GM12872 (cell line): ENCODE measurements around the gene LRRC8C.

Source experiments
- TF ChIP-seq, protein P1 (sequence below): IDR thresholded peaks from 3 replicates; pipeline ENCODE4 v1.5.1; 2011; ENCODE audit warnings: low read depth, mild to moderate bottlenecking, low read length, moderate library complexity; ENCODE audit not compliant: insufficient read depth

Gene LRRC8C

DNA sequence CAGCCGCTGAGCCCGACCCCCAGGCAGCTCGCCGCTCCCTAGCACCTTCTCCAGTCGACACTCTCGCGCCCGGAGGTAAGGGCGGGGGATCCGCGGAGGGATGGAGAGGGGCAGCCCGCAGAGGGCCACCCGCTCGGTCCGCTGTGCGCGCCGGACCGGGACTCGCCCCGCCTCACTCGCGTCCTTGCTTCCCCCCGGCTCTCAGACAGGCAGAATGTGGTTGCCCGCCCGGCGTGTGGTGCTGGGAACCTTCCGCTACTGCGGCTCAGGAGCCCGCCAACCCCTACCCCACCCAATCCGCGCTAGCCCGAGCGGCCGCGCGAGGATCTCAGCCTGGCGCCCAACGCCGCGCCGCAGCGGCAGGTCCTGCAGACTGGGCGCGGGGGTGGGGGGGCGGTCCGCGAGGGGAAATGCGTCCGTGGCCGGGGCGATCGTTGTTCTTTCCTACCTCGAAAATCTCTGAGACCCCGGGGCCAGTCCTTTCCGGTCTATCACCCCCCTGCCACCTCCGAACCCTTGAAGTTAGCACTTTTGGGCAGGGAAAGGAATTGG is 404 bp downstream of the LRRC8C start:
- TF ChIP-seq, protein P1, sequence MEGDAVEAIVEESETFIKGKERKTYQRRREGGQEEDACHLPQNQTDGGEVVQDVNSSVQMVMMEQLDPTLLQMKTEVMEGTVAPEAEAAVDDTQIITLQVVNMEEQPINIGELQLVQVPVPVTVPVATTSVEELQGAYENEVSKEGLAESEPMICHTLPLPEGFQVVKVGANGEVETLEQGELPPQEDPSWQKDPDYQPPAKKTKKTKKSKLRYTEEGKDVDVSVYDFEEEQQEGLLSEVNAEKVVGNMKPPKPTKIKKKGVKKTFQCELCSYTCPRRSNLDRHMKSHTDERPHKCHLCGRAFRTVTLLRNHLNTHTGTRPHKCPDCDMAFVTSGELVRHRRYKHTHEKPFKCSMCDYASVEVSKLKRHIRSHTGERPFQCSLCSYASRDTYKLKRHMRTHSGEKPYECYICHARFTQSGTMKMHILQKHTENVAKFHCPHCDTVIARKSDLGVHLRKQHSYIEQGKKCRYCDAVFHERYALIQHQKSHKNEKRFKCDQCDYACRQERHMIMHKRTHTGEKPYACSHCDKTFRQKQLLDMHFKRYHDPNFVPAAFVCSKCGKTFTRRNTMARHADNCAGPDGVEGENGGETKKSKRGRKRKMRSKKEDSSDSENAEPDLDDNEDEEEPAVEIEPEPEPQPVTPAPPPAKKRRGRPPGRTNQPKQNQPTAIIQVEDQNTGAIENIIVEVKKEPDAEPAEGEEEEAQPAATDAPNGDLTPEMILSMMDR: no peak

DNA sequence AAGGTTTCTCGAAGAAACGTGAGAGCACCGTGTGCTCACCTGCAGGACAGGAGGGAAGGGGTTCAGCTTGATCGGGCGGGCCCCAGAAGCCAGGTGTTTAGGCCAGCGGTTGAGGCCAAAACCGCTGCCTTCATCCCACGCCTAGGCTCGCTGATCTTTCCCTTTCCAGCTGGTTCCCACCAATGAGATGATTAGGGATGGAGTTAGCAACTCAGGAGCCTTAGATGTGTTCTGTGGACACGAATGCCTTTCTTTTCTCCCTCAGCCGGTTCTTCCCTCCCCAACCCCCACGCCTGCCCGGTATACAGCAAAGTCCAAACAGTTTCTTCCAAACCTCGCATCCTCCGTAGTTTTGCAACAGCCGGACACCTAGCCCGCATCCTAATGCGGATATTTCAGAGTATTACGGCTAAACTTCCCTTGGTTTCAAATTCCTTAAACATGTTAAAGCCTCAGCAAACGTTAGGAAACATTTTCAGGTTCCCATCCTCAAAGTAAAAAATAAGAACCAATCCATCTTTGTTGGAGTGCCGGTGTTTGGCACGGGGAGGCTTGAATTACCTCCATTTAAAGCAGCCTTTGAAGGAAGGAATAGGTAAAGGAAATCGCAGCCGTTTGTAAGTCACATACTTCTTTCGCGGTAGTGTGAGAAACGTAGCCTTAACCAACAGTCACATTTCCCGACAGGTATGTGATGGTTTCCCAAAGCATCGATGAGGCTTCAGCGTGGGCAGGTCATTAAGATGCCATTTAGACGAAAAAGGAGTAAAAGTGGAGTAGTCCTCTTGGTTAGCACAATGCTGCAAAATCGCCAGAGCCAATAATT is 1.1 kb downstream of the LRRC8C start:
- TF ChIP-seq, protein P1: no peak

DNA sequence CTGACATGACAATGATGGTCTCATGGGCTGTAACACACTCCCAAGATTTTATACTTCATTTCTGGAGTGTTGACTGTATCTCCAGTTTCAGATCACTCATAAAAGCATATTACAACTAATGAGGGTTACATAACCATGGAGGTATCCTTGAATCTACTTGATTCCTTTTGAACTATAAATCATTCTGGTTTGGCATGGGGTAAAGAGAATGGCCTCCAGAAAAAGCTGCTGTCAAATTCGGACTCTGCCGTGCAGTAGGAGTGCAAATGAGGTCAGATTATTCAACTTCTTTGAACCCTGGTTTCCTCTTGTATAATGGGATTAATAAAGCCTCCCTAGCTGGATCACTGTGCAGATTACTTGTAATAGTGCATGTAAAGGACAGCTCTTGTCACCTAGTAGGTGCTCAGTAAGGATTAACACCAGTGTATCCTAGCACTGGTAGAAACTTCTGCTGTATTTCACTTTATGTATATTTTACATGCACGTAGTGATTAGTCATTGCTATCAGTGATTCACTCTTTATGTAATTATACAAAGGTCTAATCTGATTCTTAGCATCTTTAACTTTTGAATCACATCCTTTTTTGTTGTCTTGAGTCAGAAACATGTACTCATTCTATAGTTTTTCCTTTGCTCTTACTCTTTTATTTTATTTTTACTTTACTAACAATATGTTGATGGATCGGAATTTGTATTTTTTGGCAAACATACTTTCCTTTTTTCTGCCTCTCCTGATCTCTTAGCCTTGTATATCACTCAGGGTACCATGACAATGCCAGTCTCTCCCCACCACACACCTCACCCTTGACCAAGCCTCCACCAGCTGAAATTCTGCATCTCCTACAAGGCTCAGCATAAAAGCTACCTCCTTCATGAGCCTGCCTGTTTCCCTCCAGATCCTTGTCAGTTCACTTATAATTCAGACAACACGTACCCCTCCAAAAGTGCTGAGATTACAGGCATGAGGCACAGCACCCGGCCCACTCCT is 3.2 kb downstream of the LRRC8C start:
- TF ChIP-seq, protein P1: no peak

DNA sequence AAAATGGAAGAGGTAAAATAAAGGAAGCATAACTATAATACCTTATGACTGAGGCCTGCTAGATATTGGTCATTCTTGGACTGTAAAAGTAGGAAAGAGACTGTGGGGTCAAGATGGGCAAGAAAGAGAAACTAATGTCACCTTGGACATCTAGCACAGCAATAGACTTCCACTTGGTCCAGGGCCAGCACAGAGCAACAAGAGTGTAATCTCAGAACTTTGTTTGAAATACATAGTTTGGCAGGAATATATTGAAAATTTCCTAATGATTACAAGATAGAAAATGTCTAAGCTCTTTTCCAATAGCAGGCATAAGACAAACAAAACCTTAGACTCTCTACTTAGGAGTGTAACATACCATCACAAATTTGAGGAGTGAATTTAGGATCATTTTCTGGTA is 4.6 kb downstream of the LRRC8C start:
- TF ChIP-seq, protein P1: no peak

DNA sequence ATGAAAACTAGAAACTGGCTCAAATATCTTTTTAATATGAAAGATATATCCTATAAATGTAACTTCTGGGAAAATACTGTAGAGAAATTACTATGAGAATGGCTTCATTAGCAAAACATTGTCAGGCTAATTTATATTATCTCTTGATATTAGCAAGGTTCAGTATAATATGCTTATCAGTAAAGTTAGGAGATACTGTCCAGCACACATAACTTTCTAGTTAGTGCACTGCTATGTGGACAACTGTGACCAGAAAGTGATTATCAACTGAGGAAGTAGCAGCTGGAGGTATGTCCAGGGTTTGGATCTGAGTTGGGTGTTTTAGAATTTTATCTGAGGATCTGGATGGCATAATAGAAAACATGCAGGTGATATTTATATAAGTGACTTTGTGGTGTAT is 7.5 kb downstream of the LRRC8C start:
- TF ChIP-seq, protein P1: no peak

DNA sequence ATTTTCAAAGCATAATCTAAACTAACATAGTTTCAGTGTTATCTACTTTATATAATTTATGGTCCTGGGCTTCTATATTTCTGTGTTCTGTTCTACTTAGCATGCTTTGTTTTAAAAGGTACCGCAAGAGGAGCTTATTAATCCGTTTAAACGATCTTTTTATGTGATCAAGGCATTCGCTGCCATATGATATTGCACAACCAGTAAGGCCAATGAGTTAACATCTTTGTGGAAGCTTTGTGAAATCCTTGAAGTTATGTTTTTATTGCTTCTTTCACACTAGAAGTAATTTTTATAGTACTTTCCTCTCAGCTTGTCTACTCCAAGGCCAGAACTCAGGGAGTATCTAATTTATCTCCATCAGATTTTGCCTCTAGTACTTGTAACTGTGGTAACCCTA is 8.9 kb downstream of the LRRC8C start:
- TF ChIP-seq, protein P1: no peak

DNA sequence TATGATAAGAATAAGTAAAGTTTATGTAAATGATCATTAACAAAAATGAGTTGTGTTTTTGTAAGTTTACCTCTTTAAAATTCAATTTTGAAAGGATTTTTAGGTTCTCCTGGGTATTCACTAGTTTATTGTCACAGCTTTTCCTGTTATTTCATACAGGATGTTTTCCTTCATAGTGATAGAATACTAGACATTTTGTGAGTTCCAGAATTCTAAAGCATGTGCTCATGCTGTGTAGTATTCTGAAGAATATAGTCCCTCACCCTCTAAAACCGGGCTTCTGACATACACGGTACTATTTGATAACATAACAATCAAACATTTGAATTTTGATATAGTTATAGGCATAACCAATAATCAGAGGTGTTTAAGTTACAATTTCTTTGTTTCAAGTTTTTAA is 10.7 kb downstream of the LRRC8C start:
- TF ChIP-seq, protein P1: no peak
